ENCODE measurements around the gene SPATA6. TPM values are rescaled to one million over a fixed set of nuclear protein-coding genes. Genes with fewer than 3 reads are reported as not detected.

SPATA6 gene
- total and polyA plus RNA-seq, 8 donors = 2.1 to 13.6 (median 8.6) TPM

- no peak for FAIRE-seq
- Histone ChIP-seq H3K9me3 (no peaks in the 10 kb centered on the region), H3K4me3 (no peak overlapping the region), H3K27me3 (no peaks in the 10 kb centered on the region), H3K4me1 (no peaks in the 10 kb centered on the region), H3K36me3 (no peaks in the 10 kb centered on the region), H3K27ac (no peak overlapping the region)
- TF ChIP-seq CTCF (IDR thresholded peaks at IDR 0.05) = no peak
- intact Hi-C loops (cut with DNase I) = no loop called here
- WGBS, 2 donors = 38 to 48% methylated on average over 1 of the region's 1 CpG
- ATAC-seq = no peak
- no peak for DNase-seq
These were observed 209.0 kb downstream of the SPATA6 start for GRCh38 chr1:48263041-48263440.

- no peak for FAIRE-seq
These were observed 210.1 kb downstream of the SPATA6 start for GRCh38 chr1:48261881-48262400.

GRCh38 chr1:48258106-48258505 is 213.9 kb downstream of the SPATA6 start:
- H3K9me3 ChIP-seq = no peaks in the 10 kb centered on the region
- WGBS, 2 donors = 99 to 100% methylated on average over 1 of the region's 1 CpG
- no peak for TF ChIP-seq CTCF (IDR thresholded peaks at IDR 0.05)
- no peaks in the 10 kb centered on the region for H3K27me3 ChIP-seq
- no peak for ATAC-seq
- no peak for DNase-seq
- FAIRE-seq = no peak
- intact Hi-C loops (cut with DNase I) = no loop called here
- H3K4me1 ChIP-seq = no peaks in the 10 kb centered on the region
- no peak overlapping the region for H3K27ac ChIP-seq
- no peaks in the 10 kb centered on the region for H3K36me3 ChIP-seq
- H3K4me3 ChIP-seq = no peak overlapping the region

More at GRCh38 chr1:48261881-48262400, 210.1 kb downstream of the SPATA6 start:
- Histone ChIP-seq H3K4me1 (no peaks in the 10 kb centered on the region), H3K27me3 (no peaks in the 10 kb centered on the region), H3K4me3 (no peak overlapping the region), H3K27ac (no peak overlapping the region), H3K9me3 (no peaks in the 10 kb centered on the region), H3K36me3 (no peaks in the 10 kb centered on the region)
- intact Hi-C loops (cut with DNase I) = no loop called here
- ATAC-seq (no peak), DNase-seq (no peak)
- TF ChIP-seq CTCF (IDR thresholded peaks at IDR 0.05) = no peak

GRCh38 chr1:48254254-48254653 is 217.8 kb downstream of the SPATA6 start:
- 66 to 67% methylated on average over 1 of the region's 1 CpG for WGBS, 2 donors
- H3K4me1 ChIP-seq = no peaks in the 10 kb centered on the region
- no peak overlapping the region for H3K27ac ChIP-seq
- intact Hi-C loops (cut with DNase I) = no loop called here
- TF ChIP-seq CTCF (IDR thresholded peaks at IDR 0.05) = no peak
- no peak overlapping the region for H3K4me3 ChIP-seq
- ATAC-seq (no peak), DNase-seq (no peak), FAIRE-seq (no peak)
- no peaks in the 10 kb centered on the region for H3K36me3 ChIP-seq
- H3K9me3 ChIP-seq = no peaks in the 10 kb centered on the region
- no peaks in the 10 kb centered on the region for H3K27me3 ChIP-seq

- 83 to 96% methylated on average over 3 of the region's 3 CpGs for WGBS, 2 donors
- ATAC-seq = no peak
- intact Hi-C loops (cut with DNase I) = no loop called here
These were observed 220.2 kb downstream of the SPATA6 start for GRCh38 chr1:48251821-48252220.

More at GRCh38 chr1:48251821-48252220, 220.2 kb downstream of the SPATA6 start:
- no peak for FAIRE-seq
- Histone ChIP-seq H3K27me3 (no peaks in the 10 kb centered on the region), H3K36me3 (no peaks in the 10 kb centered on the region), H3K4me1 (no peaks in the 10 kb centered on the region), H3K27ac (no peak overlapping the region), H3K9me3 (no peaks in the 10 kb centered on the region), H3K4me3 (no peak overlapping the region)
- TF ChIP-seq CTCF (IDR thresholded peaks at IDR 0.05) = no peak
- DNase-seq = no peak

Measured in pancreas (tissue), 10 donors.